Heart right ventricle (tissue), 16 donors: ENCODE data around the gene DDIAS. TPM values are rescaled to one million over a fixed set of nuclear protein-coding genes. Genes with fewer than 3 reads are reported as not detected.

ENCODE experiments used
- ATAC-seq, 8 donors: fragments of 200-7000 bp; cut with Tn5 transposase; one replicate each; pipeline ENCODE4 v1.9.1; 2020; ENCODE audit warnings: mild to moderate bottlenecking in 8 of 8, moderate library complexity in 8 of 8, moderate number of reproducible peaks in 1 of 8
- DNase-seq, 2 donors: peaks; one replicate each; pipeline ENCODE4 v3.0.0-alpha.2; 2020
- H3K27ac ChIP-seq, 10 donors: fragments of 200-600 bp; sonication (generic) in 2 of 10; one replicate each; pipeline versions ENCODE4 v1.5.0 to v1.8.0; 2020 to 2022; ENCODE audit warnings: mild to moderate bottlenecking in 3 of 10
- H3K27me3 ChIP-seq, 7 donors: fragments of 200-600 bp; one replicate each; pipeline ENCODE4 v1.8.0; 2021 to 2022; ENCODE audit warnings: mild to moderate bottlenecking in 2 of 7
- H3K36me3 ChIP-seq, 9 donors: fragments of 200-600 bp; sonication (generic) in 1 of 9; one replicate each; pipeline versions ENCODE4 v1.5.0 to v1.8.0; 2020 to 2022; ENCODE audit warnings: mild to moderate bottlenecking in 2 of 9
- H3K4me1 ChIP-seq, 9 donors: fragments of 200-600 bp; sonication (generic) in 1 of 9; one replicate each; pipeline versions ENCODE4 v1.5.0 to v1.8.0; 2020 to 2022; ENCODE audit warnings: mild to moderate bottlenecking in 4 of 9
- H3K4me3 ChIP-seq, 10 donors: fragments of 200-600 bp; sonication (generic) in 2 of 10; one replicate each; pipeline versions ENCODE4 v1.5.0 to v1.8.0; 2020 to 2022; ENCODE audit warnings: mild to moderate bottlenecking in 7 of 10, moderate library complexity in 2 of 10
- H3K9me3 ChIP-seq, 11 donors: fragments of 200-600 bp in 10 of 11; sonication (generic) in 2 of 11; one replicate each; pipeline versions ENCODE4 v1.5.0 to v1.8.0; 2013 to 2022; ENCODE audit warnings: mild to moderate bottlenecking in 2 of 11, control low read depth in 1 of 11, moderate library complexity in 1 of 11
- WGBS, 2 donors: extraction: QIAGEN DNeasy Blood & Tissue Kit; methylation state at CpG; one replicate each; pipeline ENCODE4 v1.1.7; 2013; ENCODE audit warnings: inconsistent platforms in 1 of 2; 5-methylcytosine and 5-hydroxymethylcytosine counted together
- intact Hi-C, 10 donors: fragments of 100-400 bp; cut with DNase I; formaldehyde crosslinking; loops; one replicate each; pipeline versions ENCODE4 v1.11.1 to v1.14.2; 2022
- polyA plus RNA-seq, 2 donors: library from polyadenylated mRNA; stranded (reverse); fragments of 200-250 nt; gene quantifications; one replicate each; pipeline ENCODE4 v1.2.3, GENCODE V29; 2013
- total RNA-seq, 10 donors: library from RNA; stranded (reverse); fragmentation: NEBNext Ultra II Directional in 3 of 10; extraction: Animal tissue kit (Norgen Biotek cat#: 25700) in 3 of 10; gene quantifications; one replicate each; pipeline versions ENCODE4 v1.2.1 to v1.2.4, GENCODE V29; 2021 to 2023
- TF ChIP-seq, protein P1 (sequence below), 9 donors: fragments of 200-600 bp; sonication (generic) in 2 of 9; IDR thresholded peaks; one replicate each; pipeline versions ENCODE4 v1.5.0 to v1.8.0; 2021 to 2022; ENCODE audit warnings: antibody characterized with exemption in 9 of 9, mild to moderate bottlenecking in 5 of 9, moderate library complexity in 1 of 9
- donor health status: Arrhythmogenic right ventricular cardiomyopathy.
- donor health status: ischemic (EF 13 %, LVEDD 7.1; RV severe dilation, severe dysfunction).
- donor health status: healthy with polysubstance abuse.
- donor health status: DM: no; HTN: yes; CAD: no.
- donor health status: DM: no; HTN: no; CAD: no.
- donor health status: ischemic (EF 25% LVEDD 6.9; RV normal size, moderate dysfunction).
- donor health status: ischemic (EF 25% LVEDD 5.7; RV mildly dilated, moderate dysfunction).
- donor health status: healthy.
- donor health status: DM: yes; HTN: yes; CAD: no.
- donor health status: Ischemic cardiomyopathy.
- donor health status: ischemic (EF 35%, LVEDD 5.7; RV mildly dilated, moderate dysfunction).
- donor health status: nonischemic (EF 11% LVEDD 7.7; RV severe dilation, severe dysfunction).
- donor health status: DM: yes; HTN: yes; CAD: no.
- donor health status: PGD.
- donor health status: ischemic (EF 29% LVEDD 5.4; RV normal size, mild dysfunction).
- donor health status: nonischemic (EF 23%, LVEDD 6.1; RV moderate dilation, normal function).

The DDIAS gene
- total and polyA plus RNA-seq, 12 donors = 0.13 to 2.4 (median 0.46) TPM

DNA sequence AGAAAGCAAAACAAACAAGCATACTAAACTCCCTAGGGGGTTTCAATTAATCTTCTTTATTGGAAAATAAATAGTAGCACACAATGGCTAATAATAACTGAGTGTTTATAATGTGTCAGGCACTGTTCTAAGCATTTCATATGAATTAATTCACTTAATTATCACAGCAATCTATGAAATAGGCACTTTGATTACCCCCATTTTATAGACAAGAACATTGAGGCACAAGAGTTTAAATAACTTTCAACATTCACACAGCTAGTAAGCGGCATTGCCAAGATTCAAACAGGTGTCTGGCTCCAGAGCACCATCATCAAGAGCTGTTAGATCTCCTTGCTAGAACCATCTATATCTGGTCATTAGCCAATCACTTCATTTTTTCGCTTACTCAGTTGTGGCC lies 44.4 kb upstream of the DDIAS start:
- no peaks in the 10 kb centered on the region for H3K9me3 ChIP-seq
- WGBS, 2 donors = 98 to 100% methylated on average over 2 of the region's 2 CpGs
- TF ChIP-seq, protein P1, sequence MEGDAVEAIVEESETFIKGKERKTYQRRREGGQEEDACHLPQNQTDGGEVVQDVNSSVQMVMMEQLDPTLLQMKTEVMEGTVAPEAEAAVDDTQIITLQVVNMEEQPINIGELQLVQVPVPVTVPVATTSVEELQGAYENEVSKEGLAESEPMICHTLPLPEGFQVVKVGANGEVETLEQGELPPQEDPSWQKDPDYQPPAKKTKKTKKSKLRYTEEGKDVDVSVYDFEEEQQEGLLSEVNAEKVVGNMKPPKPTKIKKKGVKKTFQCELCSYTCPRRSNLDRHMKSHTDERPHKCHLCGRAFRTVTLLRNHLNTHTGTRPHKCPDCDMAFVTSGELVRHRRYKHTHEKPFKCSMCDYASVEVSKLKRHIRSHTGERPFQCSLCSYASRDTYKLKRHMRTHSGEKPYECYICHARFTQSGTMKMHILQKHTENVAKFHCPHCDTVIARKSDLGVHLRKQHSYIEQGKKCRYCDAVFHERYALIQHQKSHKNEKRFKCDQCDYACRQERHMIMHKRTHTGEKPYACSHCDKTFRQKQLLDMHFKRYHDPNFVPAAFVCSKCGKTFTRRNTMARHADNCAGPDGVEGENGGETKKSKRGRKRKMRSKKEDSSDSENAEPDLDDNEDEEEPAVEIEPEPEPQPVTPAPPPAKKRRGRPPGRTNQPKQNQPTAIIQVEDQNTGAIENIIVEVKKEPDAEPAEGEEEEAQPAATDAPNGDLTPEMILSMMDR (IDR thresholded peaks at IDR 0.05) = no peak
- H3K4me3 ChIP-seq = no peak overlapping the region
- intact Hi-C loops = no loop called here
- H3K27ac ChIP-seq = no peak overlapping the region
- no peaks in the 10 kb centered on the region for H3K27me3 ChIP-seq
- no peak for DNase-seq
- H3K4me1 ChIP-seq = peaks cover 0 to 22% (median 0%) of the 10 kb centered on the region in 9 donors
- H3K36me3 ChIP-seq = peaks cover 0 to 15% (median 0%) of the 10 kb centered on the region in 9 donors
- no peak for ATAC-seq

GRCh38 chr11:82858133-82858532 lies 43.4 kb upstream of the DDIAS start:
- TF ChIP-seq, protein P1 (IDR thresholded peaks at IDR 0.05) = no peak
- intact Hi-C loops = no loop called here
- Histone ChIP-seq H3K4me1 (peaks cover 0 to 19% (median 0%) of the 10 kb centered on the region in 9 donors), H3K36me3 (peaks cover 0 to 12% (median 0%) of the 10 kb centered on the region in 9 donors), H3K27me3 (no peaks in the 10 kb centered on the region), H3K9me3 (no peaks in the 10 kb centered on the region), H3K4me3 (no peak overlapping the region), H3K27ac (no peak overlapping the region)
- DNase-seq (no peak), ATAC-seq (no peak)
- 79 to 81% methylated on average over 2 of the region's 2 CpGs for WGBS, 2 donors

- Histone ChIP-seq H3K4me3 (no peak overlapping the region), H3K4me1 (peaks cover 0 to 21% (median 0%) of the 10 kb centered on the region in 9 donors), H3K27ac (no peak overlapping the region), H3K9me3 (no peaks in the 10 kb centered on the region), H3K27me3 (no peaks in the 10 kb centered on the region), H3K36me3 (peaks cover 0 to 12% (median 0%) of the 10 kb centered on the region in 9 donors)
- intact Hi-C loops = no loop called here
- no peak for ATAC-seq
- TF ChIP-seq, protein P1 (IDR thresholded peaks at IDR 0.05) = no peak
- 46 to 63% methylated on average over 1 of the region's 1 CpG for WGBS, 2 donors
- no peak for DNase-seq
These were observed 42.9 kb upstream of the DDIAS start for GRCh38 chr11:82858556-82859091.

DNA sequence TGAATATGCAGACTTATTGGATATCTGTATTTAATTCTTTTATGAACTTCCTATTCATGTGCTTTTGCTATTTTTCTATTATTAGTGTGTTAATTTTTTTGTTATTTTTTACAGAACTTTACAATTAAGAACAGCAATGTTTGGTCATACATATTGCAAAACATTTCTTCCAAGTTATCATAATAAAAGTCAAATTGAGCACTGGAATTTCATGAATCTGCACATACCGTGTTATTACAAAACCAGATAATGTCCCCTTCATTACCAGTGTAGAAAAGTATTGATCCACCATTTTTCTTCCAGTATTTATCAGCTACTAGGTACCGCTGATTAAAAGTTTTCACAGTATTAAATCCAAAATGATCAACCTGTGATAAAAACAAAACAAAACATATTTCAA lies 41.8 kb upstream of the DDIAS start:
- Histone ChIP-seq H3K9me3 (no peaks in the 10 kb centered on the region), H3K4me3 (no peak overlapping the region), H3K4me1 (peaks cover 0 to 26% (median 7%) of the 10 kb centered on the region in 9 donors), H3K36me3 (peaks cover 0 to 12% (median 0%) of the 10 kb centered on the region in 9 donors), H3K27ac (no peak overlapping the region), H3K27me3 (no peaks in the 10 kb centered on the region)
- DNase-seq (no peak), ATAC-seq (no peak)
- TF ChIP-seq, protein P1 (IDR thresholded peaks at IDR 0.05) = no peak
- 91 to 92% methylated on average over 2 of the region's 2 CpGs for WGBS, 2 donors
- intact Hi-C loops = loop anchor here in 4 of 10 donors (5.0 to 10.0 kb wide), 4 partner anchors 65 to 145 kb away; no protein-coding TSS in a partner anchor
